Measurements from ENCODE around the gene EXOC4. TPM values are rescaled to one million over a fixed set of nuclear protein-coding genes. Genes with fewer than 3 reads are reported as not detected.

The EXOC4 gene
- total RNA-seq, 2 experiments from 2014 or later, result 58.0 to 59.9 TPM

DNA sequence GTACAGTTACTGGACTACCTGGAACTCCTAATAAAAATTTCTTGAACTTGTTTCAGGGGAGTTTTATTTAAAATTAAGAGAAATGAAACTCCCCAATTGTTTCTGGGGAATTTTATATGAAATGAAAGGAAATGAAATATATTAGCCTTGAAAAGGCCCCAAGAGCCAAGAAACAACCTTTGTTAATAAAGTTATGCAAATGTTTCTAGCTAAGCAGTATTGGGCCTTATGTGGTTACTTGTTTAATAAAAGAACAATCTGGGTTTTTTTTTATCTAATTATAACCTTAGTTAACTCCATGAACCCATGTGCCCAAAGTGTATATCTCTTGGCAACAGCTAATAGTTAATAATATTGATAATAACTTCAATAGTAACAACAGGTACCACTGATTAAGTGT lies 222.8 kb downstream of the EXOC4 start:
- no peaks in the 10 kb centered on the region for H3K9me3 ChIP-seq (ENCODE audit: control insufficient read depth in 1 of 2, insufficient read depth in 1 of 2, low read length in 2 of 2)
- Mint-ChIP-seq H3K27me3 (no peaks in the 10 kb centered on the region), H3K4me3 (no peak overlapping the region), H3K36me3 (ENCODE audit: low read depth) (peaks cover 60% of the 10 kb centered on the region), H3K27ac (no peak overlapping the region), H3K9me3 (peaks cover 7% of the 10 kb centered on the region), H3K4me1 (ENCODE audit: low read depth) (peaks cover 29% of the 10 kb centered on the region)
- no peaks in the 10 kb centered on the region for H3K27me3 ChIP-seq (ENCODE audit: control insufficient read depth in 1 of 2, insufficient read depth in 2 of 2, low read length in 2 of 2)
- intact Hi-C loops (cut with DNase I, micrococcal nuclease), result no loop called here
- POLR2A ChIA-PET, result no interaction called here
- CTCF ChIA-PET, result no interaction called here
- DNase-seq (no peak), ATAC-seq (ENCODE audit: poor library complexity) (no peak)
- peaks cover 8% of the 10 kb centered on the region for H3K36me3 ChIP-seq (ENCODE audit: insufficient read depth, low read length)
- TF ChIP-seq, protein P1, sequence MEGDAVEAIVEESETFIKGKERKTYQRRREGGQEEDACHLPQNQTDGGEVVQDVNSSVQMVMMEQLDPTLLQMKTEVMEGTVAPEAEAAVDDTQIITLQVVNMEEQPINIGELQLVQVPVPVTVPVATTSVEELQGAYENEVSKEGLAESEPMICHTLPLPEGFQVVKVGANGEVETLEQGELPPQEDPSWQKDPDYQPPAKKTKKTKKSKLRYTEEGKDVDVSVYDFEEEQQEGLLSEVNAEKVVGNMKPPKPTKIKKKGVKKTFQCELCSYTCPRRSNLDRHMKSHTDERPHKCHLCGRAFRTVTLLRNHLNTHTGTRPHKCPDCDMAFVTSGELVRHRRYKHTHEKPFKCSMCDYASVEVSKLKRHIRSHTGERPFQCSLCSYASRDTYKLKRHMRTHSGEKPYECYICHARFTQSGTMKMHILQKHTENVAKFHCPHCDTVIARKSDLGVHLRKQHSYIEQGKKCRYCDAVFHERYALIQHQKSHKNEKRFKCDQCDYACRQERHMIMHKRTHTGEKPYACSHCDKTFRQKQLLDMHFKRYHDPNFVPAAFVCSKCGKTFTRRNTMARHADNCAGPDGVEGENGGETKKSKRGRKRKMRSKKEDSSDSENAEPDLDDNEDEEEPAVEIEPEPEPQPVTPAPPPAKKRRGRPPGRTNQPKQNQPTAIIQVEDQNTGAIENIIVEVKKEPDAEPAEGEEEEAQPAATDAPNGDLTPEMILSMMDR (IDR thresholded peaks at IDR 0.05), result no peak
- no peak overlapping the region for H3K4me3 ChIP-seq (ENCODE audit: low read length)
- no peak overlapping the region for H3K27ac ChIP-seq (ENCODE audit: low read depth in 1 of 2, low read length in 2 of 2)
- no peaks in the 10 kb centered on the region for H3K4me1 ChIP-seq (ENCODE audit: insufficient read depth, low read length)

- ATAC-seq (ENCODE audit: poor library complexity), result no peak
- Histone ChIP-seq H3K36me3 (ENCODE audit: insufficient read depth, low read length) (peaks cover 8% of the 10 kb centered on the region), H3K4me3 (ENCODE audit: low read length) (no peak overlapping the region), H3K27ac (ENCODE audit: low read depth in 1 of 2, low read length in 2 of 2) (no peak overlapping the region), H3K4me1 (ENCODE audit: insufficient read depth, low read length) (peaks cover 3% of the 10 kb centered on the region), H3K27me3 (ENCODE audit: control insufficient read depth in 1 of 2, insufficient read depth in 2 of 2, low read length in 2 of 2) (no peaks in the 10 kb centered on the region), H3K9me3 (ENCODE audit: control insufficient read depth in 1 of 2, insufficient read depth in 1 of 2, low read length in 2 of 2) (no peaks in the 10 kb centered on the region)
- peaks cover 2% of the 10 kb centered on the region for H3K9me3 Mint-ChIP-seq
- ChIA-PET CTCF (no interaction called here), POLR2A (interaction anchor here (0.7 kb wide), 1 partner anchor 51 kb away, joined by 3 read pairs; no protein-coding TSS in a partner anchor)
- intact Hi-C loops (cut with DNase I, micrococcal nuclease), result no loop called here
- H3K36me3 Mint-ChIP-seq (ENCODE audit: low read depth), result peaks cover 58% of the 10 kb centered on the region
- TF ChIP-seq, protein P1 (IDR thresholded peaks at IDR 0.05), result no peak
- no peak for DNase-seq
- no peak overlapping the region for H3K4me3 Mint-ChIP-seq
- H3K27ac Mint-ChIP-seq, result no peak overlapping the region
- peaks cover 48% of the 10 kb centered on the region for H3K4me1 Mint-ChIP-seq (ENCODE audit: low read depth)
- H3K27me3 Mint-ChIP-seq, result no peaks in the 10 kb centered on the region
Observed at GRCh38 chr7:133477791-133478190, 224.9 kb downstream of the EXOC4 start.

DNA sequence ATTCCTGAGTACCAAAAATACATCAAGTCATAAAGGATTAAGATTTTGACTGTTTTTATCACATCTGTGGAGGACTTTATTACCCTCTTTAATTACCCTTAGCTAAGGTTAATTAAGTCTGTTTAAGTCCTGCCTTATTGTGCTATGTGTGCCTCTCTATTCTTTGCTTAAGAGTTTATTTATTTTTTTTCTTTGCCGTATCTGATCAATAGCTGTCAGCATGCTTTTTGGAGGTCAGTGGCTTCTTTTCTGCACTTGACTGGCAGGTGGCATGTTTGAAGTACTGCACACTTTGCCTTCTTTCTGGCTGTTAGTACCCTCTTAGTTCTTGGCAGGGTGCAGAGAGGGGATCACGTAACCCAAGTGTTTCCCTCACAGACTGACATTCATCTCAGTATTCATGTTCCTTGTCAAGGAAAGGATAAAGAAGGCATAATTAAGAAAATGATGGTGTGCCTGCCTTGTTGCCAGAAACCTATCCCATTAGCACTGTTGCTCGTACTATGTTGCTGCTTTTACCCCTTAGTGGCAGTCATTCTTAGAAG lies 225.8 kb downstream of the EXOC4 start:
- Histone ChIP-seq H3K27me3 (ENCODE audit: control insufficient read depth in 1 of 2, insufficient read depth in 2 of 2, low read length in 2 of 2) (no peaks in the 10 kb centered on the region), H3K4me3 (ENCODE audit: low read length) (no peak overlapping the region), H3K4me1 (ENCODE audit: insufficient read depth, low read length) (peaks cover 3% of the 10 kb centered on the region), H3K36me3 (ENCODE audit: insufficient read depth, low read length) (peaks cover 8% of the 10 kb centered on the region), H3K27ac (ENCODE audit: low read depth in 1 of 2, low read length in 2 of 2) (no peak overlapping the region), H3K9me3 (ENCODE audit: control insufficient read depth in 1 of 2, insufficient read depth in 1 of 2, low read length in 2 of 2) (no peaks in the 10 kb centered on the region)
- no peaks in the 10 kb centered on the region for H3K9me3 Mint-ChIP-seq
- no peaks in the 10 kb centered on the region for H3K27me3 Mint-ChIP-seq
- ATAC-seq (ENCODE audit: poor library complexity) (no peak), DNase-seq (no peak)
- H3K4me1 Mint-ChIP-seq (ENCODE audit: low read depth), result peaks cover 56% of the 10 kb centered on the region
- no peak overlapping the region for H3K4me3 Mint-ChIP-seq
- ChIA-PET CTCF (no interaction called here), POLR2A (no interaction called here)
- intact Hi-C loops (cut with DNase I, micrococcal nuclease), result no loop called here
- H3K36me3 Mint-ChIP-seq (ENCODE audit: low read depth), result peaks cover 51% of the 10 kb centered on the region
- TF ChIP-seq, protein P1 (IDR thresholded peaks at IDR 0.05), result no peak
- H3K27ac Mint-ChIP-seq, result peak overlapping the region; percentile 21
